PFSK-1 (cell line): ENCODE measurements around the gene MUC2.

ENCODE experiments used
- FOXP2 ChIP-seq: optimal IDR thresholded peaks from 2 replicates; pipeline ENCODE3; 2011; ENCODE audit warnings: borderline replicate concordance, control low read depth, inconsistent platforms; ENCODE audit not compliant: insufficient read depth; ENCODE audit errors: extremely low read length, extremely low read depth
- POLR2AphosphoS5 ChIP-seq: IDR thresholded peaks from 2 replicates; pipeline ENCODE4 v1.6.1; 2012; ENCODE audit warnings: low read depth, mild to moderate bottlenecking, control low read depth, low read length, moderate library complexity
- REST ChIP-seq, 2 experiments: IDR thresholded peaks; 2 replicates each; pipeline versions ENCODE4 v1.6.1 to v1.8.0; 2011 to 2012; ENCODE audit warnings: low read depth in 2 of 2, low read length in 2 of 2, control low read depth in 1 of 2, inconsistent platforms in 1 of 2, mild to moderate bottlenecking in 1 of 2, moderate library complexity in 1 of 2; ENCODE audit not compliant: insufficient read depth in 1 of 2
- SIN3A ChIP-seq: IDR thresholded peaks from 2 replicates; pipeline ENCODE4 v1.6.1; 2012; ENCODE audit warnings: mild to moderate bottlenecking, low read length, moderate library complexity, borderline replicate concordance; ENCODE audit not compliant: insufficient read depth
- TAF1 ChIP-seq: IDR thresholded peaks from 2 replicates; pipeline ENCODE4 v1.6.1; 2012; ENCODE audit warnings: low read length, control low read depth, borderline replicate concordance; ENCODE audit not compliant: insufficient read depth

GRCh38 chr11:1099519-1100355, 25.1 kb downstream of the MUC2 start:
- TF ChIP-seq REST (IDR thresholded peaks at IDR 0.05; ENCODE audit: insufficient read depth in 1 of 2, low read depth in 2 of 2, low read length in 2 of 2) (no peak), SIN3A (no peak), POLR2AphosphoS5 (no peak), TAF1 (no peak), FOXP2 (no peak)
